Stimulated activated naive CD8-positive, alpha-beta T cell treated with anti-CD3 and anti-CD28 coated beads, Interleukin-15, amount 100 ng/mL, for 72 hours (primary cell): ENCODE measurements around the gene ROR1.

Experiments
- ATAC-seq: fragments of 150-1000 bp; cut with Tn5 transposase; 2 replicates; pipeline ENCODE4 v1.10.0; 2021; ENCODE audit warnings: mild to moderate bottlenecking, moderate library complexity
- DNase-seq, 2 donors: peaks; one replicate each; pipeline ENCODE4 v3.0.0; 2021 to 2022
- H3K27ac Mint-ChIP-seq, 2 donors: one replicate each; pipeline ENCODE4 v1.8.0; 2022; ENCODE audit warnings: mild to moderate bottlenecking in 2 of 2, mixed read lengths in 2 of 2, moderate library complexity in 2 of 2
- H3K27me3 Mint-ChIP-seq: one replicate; pipeline ENCODE4 v1.8.0; 2022; ENCODE audit warnings: mixed read lengths
- H3K4me1 Mint-ChIP-seq: one replicate; pipeline ENCODE4 v1.8.0; 2022; ENCODE audit warnings: mild to moderate bottlenecking, mixed read lengths
- H3K4me3 Mint-ChIP-seq, 2 donors: one replicate each; pipeline ENCODE4 v1.8.0; 2022; ENCODE audit warnings: mild to moderate bottlenecking in 2 of 2, mixed read lengths in 2 of 2, moderate library complexity in 1 of 2
- H3K9me3 Mint-ChIP-seq, 2 donors: one replicate each; pipeline ENCODE4 v1.8.0; 2022; ENCODE audit warnings: mixed read lengths in 2 of 2

The ROR1 gene

DNA sequence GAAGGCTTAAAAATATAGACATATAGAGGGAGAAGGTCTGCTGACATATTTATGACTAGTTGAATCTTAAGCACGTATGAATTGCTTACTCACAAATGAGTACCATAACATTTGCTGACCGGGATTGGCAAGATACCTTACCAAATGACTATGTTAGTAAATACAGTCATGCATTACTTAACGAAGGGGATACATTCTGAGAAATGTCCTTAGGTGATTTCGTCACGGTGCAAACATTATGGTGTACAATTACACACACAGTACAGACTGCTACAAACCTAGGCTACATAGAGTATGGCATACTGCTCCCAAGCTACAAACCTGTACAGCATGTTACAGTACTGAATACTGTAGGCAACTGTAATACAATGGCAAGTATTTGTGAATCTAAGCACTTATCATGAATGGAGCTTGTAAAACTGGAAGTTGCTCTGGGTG is 410.2 kb downstream of the ROR1 start:
- no peak for DNase-seq
- Mint-ChIP-seq H3K27ac (peak overlapping the region in 1 of 2 donors; percentile 21), H3K4me1 (peaks cover 6% of the 10 kb centered on the region), H3K4me3 (no peak overlapping the region), H3K27me3 (peaks cover 9% of the 10 kb centered on the region), H3K9me3 (no peaks in the 10 kb centered on the region)
- no peak for ATAC-seq

DNA sequence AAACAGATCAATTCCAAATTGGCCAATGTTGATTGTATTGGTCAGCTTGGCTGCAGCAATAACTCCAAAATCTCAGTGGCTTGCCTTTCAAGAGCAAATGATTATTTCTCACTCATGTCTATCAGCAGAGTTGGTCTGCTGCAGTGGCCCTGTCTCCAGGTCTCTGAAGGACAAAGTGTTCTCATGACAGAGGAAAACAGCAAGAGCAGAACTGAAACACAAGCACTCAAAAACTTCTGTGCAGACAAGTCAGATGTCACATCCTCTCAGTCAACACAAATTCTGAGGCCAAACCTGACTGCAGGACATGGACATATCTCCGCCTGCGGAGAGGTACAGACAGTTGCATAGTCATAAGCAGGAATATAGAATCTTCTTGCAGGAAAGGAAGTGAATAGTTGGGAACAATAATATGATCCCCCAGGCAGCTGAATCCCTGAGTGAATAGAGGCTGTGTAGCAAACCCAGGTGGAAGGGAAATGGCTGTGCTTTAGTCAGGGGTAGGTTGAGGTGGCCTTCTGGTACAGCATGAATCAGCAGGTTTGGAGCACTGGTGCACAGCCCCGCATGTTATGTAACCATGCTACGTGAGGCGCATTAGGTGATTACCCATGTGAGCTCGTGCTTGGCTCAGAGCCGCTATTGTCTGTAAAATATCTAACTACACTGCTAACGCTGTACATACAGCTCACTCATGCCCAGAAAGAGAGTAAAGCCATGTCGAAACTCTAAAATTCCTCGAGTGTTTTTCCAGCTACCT is 412.5 kb downstream of the ROR1 start:
- H3K4me3 Mint-ChIP-seq, result no peak overlapping the region
- peaks cover 6% of the 10 kb centered on the region for H3K4me1 Mint-ChIP-seq
- no peaks in the 10 kb centered on the region for H3K9me3 Mint-ChIP-seq
- ATAC-seq, result no peak
- peak overlapping the region in 1 of 2 donors; percentile 63 for H3K27ac Mint-ChIP-seq
- DNase-seq, result no peak
- H3K27me3 Mint-ChIP-seq, result peaks cover 9% of the 10 kb centered on the region

DNA sequence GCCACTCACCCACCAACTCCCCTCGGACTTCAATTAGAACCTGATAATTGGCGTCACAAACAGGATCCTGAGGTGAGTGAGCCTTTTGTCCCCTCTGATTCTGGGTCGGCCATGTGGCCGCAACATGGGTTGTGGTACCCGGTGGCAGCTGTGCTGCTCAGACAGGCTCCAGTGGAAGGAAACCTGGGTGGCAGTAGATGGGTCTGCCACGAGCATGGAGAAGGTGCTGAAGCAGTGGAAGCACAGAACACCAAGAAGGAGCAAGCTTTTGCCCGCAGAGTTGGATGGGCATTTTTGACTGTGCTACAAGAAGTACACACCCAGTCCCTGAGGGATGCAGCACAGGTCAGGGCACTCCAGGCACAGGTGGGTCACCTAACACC is 413.1 kb downstream of the ROR1 start:
- H3K4me3 Mint-ChIP-seq, result no peak overlapping the region
- no peak overlapping the region for H3K27ac Mint-ChIP-seq
- H3K9me3 Mint-ChIP-seq, result no peaks in the 10 kb centered on the region
- ATAC-seq, result no peak
- H3K27me3 Mint-ChIP-seq, result peaks cover 7% of the 10 kb centered on the region
- DNase-seq, result no peak
- H3K4me1 Mint-ChIP-seq, result peaks cover 6% of the 10 kb centered on the region

DNA sequence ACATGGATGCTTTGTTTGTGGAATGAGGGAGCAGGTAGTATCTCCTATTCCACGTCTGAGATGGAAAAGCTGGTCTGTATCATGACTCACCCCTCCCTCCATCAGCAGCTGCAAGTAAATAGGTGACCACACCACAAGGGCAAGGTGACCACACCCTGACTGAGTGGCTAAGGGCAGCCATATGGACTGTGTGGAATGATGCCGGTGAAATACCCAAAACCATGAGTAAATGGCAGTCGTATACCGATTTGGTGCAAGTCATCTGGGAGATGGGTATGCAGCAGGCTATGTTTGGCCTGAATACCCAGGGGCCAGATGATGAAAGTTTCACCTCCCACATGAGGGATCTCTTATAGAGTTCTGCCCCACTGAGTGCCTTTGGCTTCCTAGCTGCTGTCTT is 413.8 kb downstream of the ROR1 start:
- no peaks in the 10 kb centered on the region for H3K27me3 Mint-ChIP-seq
- no peaks in the 10 kb centered on the region for H3K9me3 Mint-ChIP-seq
- ATAC-seq, result no peak
- no peak overlapping the region for H3K4me3 Mint-ChIP-seq
- peaks cover 6% of the 10 kb centered on the region for H3K4me1 Mint-ChIP-seq
- no peak for DNase-seq
- H3K27ac Mint-ChIP-seq, result no peak overlapping the region

DNA sequence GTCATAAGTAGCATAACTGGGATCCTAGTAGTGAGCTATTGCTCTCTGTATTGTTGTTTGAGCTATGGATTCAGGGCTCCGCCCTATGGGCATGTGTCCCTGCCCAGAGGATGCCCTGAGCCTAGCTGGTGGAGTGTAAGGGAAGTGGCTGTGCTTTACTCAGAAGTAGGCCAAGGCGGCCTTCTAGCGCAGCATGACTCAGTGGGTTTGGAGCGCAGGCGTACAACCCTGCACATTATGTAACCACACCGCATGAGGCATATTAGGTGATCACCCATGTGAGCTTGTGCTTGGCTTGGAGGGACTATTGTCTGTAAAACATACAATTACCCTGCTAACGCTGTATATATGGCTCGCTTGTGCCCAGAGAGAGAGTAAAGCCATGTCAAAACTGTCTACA is 418.5 kb downstream of the ROR1 start:
- no peaks in the 10 kb centered on the region for H3K27me3 Mint-ChIP-seq
- no peaks in the 10 kb centered on the region for H3K9me3 Mint-ChIP-seq
- no peak overlapping the region for H3K27ac Mint-ChIP-seq
- H3K4me3 Mint-ChIP-seq, result no peak overlapping the region
- no peaks in the 10 kb centered on the region for H3K4me1 Mint-ChIP-seq
- ATAC-seq (no peak), DNase-seq (no peak)

DNA sequence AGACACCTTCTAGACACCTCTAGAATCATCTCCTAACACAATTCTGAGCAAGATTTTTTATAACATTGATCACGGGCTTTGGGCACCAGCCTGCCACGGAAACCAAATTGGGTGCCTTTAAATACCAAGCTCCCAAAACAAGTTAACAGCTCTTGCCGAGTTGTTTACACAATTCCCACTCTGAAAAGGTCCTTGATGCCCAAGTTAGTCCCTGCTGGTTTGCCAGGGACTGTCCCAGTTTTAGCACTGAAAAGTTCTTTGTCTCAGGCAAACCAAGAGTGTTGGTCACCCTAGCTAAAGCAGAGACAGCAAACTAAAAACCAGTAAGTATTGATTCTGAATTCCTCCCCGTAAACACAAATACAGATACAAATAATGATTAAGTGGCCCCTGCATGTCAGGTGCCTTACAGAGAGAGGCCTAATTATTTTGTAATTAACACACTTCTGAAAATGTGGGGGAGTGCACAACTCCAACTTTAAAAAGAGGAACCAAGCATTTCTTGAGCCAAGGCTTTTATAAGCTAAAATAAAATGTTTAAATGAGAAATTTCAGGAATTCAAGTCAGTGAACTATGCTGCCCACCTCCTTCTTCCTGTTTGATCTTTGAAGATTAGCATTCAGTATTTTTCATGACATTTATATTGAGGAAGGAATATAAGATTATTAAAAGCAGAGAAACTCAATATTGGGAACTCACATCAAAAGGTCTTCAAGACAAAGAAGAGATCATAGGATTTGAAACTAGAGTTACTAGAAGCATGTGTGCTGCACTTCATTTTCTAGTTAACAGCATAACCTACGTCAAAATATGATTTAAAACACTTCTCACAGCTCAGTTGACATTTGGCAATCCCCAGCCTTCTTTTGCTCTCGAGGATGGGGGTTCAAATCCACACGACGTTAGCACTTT is 420.6 kb downstream of the ROR1 start:
- Mint-ChIP-seq H3K4me1 (peaks cover 6% of the 10 kb centered on the region), H3K4me3 (no peak overlapping the region)
- ATAC-seq, result no peak

DNA sequence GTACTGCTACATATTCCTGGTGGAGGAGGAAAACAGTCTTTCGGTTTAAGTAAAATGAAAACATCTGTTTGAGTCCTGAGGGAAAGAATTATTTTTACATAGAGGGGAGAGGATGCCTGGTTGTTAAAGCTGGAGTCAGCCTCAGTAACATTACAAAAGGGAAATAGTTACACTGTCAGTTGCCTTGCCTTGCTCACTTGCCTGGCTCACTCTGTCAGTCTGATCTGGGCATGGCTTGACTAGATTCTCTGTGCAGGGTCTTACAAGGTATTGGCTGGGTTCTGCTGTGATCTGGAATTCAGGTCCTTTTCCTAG is 421.2 kb downstream of the ROR1 start:
- DNase-seq, result no peak
- no peaks in the 10 kb centered on the region for H3K9me3 Mint-ChIP-seq
- H3K4me1 Mint-ChIP-seq, result peaks cover 7% of the 10 kb centered on the region
- no peak for ATAC-seq
- H3K4me3 Mint-ChIP-seq, result no peak overlapping the region
- H3K27ac Mint-ChIP-seq, result no peak overlapping the region
- no peaks in the 10 kb centered on the region for H3K27me3 Mint-ChIP-seq

More for the DNA sequence above, 420.6 kb downstream of the ROR1 start:
- Mint-ChIP-seq H3K9me3 (no peaks in the 10 kb centered on the region), H3K27me3 (no peaks in the 10 kb centered on the region), H3K27ac (no peak overlapping the region)
- DNase-seq, result no peak

DNA sequence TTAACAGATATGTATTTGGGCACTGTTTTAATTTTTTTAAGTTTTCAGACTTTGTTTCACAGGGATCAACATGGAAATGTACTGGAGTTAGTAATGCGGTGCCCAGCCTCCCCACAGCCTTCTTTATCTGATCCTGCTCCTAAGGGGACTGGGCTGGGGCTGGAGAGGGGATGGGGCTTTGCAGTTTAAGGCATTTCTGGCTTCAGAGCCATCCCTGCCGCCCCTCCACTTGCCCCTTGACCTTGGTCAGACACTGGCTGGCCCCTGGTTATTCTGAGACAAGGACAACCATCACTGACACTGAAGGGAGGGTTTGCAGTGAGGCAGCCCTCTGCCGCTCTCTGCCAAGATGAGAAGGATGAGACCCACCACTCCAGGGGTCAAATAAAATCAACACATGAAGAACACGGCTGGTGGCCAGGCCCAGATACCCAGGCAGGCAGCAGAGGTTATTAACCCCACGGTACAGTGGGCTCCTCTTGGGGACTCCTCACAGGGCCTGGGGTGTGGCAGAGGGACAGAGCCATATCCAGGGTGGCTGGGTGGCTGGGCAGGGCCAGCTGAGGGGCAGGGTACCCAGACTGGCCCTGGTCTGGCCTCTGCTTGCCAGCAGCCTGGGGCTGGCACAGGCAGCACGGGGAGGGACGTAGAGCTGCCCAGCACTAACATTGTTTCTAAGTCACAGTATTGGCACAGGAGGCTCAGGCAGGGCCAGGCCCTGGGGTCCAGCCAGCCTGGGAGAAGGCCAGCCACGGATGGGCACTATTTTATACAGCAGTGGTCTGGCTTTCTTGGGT is 422.5 kb downstream of the ROR1 start:
- ATAC-seq, result peak; percentile 47
- H3K4me3 Mint-ChIP-seq, result no peak overlapping the region
- no peaks in the 10 kb centered on the region for H3K9me3 Mint-ChIP-seq
- peaks cover 7% of the 10 kb centered on the region for H3K4me1 Mint-ChIP-seq
- H3K27me3 Mint-ChIP-seq, result no peaks in the 10 kb centered on the region
- DNase-seq, result no peak
- H3K27ac Mint-ChIP-seq, result no peak overlapping the region

DNA sequence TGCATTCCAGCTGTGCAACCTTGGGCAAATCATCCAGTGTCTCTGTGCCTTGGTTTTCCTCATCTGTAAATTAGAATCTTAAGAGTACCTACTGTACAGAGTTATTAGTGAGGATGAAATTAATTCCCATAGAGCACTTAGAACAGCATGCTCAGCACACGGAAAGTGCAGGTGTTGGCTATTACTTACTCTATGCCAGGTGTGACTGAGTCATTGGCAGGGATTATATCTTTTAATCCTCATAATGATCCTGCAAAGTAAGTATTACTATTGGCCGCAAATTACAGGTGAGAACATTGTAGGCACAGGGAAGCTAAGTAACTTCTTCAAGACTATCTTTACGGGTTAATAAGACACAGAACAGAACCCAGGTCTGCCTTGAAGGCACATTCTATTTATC is 423.3 kb downstream of the ROR1 start:
- DNase-seq (no peak), ATAC-seq (no peak)
- no peaks in the 10 kb centered on the region for H3K27me3 Mint-ChIP-seq
- H3K4me3 Mint-ChIP-seq, result no peak overlapping the region
- peaks cover 7% of the 10 kb centered on the region for H3K4me1 Mint-ChIP-seq
- H3K9me3 Mint-ChIP-seq, result no peaks in the 10 kb centered on the region
- H3K27ac Mint-ChIP-seq, result no peak overlapping the region

DNA sequence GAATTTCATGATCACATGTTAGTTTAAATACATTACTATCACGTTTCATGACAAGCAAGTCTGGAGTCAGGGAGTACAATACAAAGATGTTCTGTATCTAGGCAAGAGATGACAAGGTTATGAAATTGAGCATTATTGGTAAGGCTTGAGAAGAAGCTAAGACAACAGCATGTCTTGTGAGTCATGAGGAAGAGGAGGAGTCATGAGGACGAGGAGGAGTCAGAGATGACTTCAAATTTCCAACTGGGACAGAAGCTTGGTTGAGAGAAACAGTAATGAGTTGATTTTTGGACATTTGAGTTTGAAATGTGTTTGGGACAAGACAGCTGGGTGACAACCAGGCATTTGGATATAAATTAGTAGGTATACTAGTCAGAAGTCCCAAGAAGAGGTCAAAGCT is 425.3 kb downstream of the ROR1 start:
- no peak overlapping the region for H3K4me3 Mint-ChIP-seq
- no peak overlapping the region for H3K27ac Mint-ChIP-seq
- H3K9me3 Mint-ChIP-seq, result no peaks in the 10 kb centered on the region
- peaks cover 7% of the 10 kb centered on the region for H3K4me1 Mint-ChIP-seq
- peaks cover 12% of the 10 kb centered on the region for H3K27me3 Mint-ChIP-seq
- DNase-seq (no peak), ATAC-seq (peak; percentile 42)

DNA sequence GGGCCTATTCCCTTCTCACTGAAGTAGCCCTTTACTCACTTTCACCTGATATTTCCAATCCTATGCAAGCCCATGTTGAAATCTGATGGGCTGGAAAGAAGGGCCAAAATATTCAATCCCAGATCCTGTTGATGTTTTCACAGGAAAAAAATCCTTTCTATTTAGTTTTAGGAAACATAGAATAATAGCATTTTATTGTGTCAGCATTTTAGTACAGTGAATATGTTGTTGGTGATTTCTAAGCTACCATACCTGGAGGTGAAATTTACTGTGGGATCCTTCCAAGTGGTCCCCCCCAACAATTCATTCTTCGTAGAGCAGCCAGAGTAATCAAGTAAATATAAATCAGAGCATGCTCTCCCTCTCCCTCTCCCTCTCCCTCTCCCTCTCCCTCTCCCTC is 426.2 kb downstream of the ROR1 start:
- no peak for ATAC-seq
- H3K4me1 Mint-ChIP-seq, result peaks cover 7% of the 10 kb centered on the region
- H3K27me3 Mint-ChIP-seq, result peaks cover 12% of the 10 kb centered on the region
- H3K27ac Mint-ChIP-seq, result no peak overlapping the region
- no peak overlapping the region for H3K4me3 Mint-ChIP-seq
- no peaks in the 10 kb centered on the region for H3K9me3 Mint-ChIP-seq
- DNase-seq, result no peak

DNA sequence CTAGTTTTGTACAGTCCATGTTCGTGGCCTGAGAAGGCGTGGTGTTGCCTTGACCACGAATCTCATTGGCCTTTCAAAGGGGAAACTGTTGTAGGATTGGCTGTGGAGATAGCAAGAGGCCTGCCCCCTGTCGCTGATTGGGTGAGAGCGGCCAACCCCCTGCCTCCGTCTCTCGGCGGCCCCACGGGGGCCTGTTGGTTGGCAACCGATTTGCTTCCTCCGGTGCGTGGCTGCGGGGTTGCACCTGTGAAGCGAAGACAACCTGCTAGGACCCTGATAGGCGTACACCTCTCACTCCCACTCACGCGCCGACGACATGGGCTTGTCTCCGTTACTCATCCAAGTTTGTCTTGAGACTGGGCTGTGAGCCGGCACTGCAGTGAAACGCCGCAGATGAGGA is 429.6 kb downstream of the ROR1 start, which contains the start of gene UBE2U:
UBE2U (plus strand) TSS at position 204 of the 400 bp plus-strand sequence. CDS start 428 bp downstream, outside the sequence.
- DNase-seq, result no peak
- Mint-ChIP-seq H3K27ac (no peak within 1 kb of the TSS), H3K27me3 (peaks cover 12% of the 10 kb centered on the region), H3K9me3 (no peaks in the 10 kb centered on the region), H3K4me3 (no peak within 1 kb of the TSS), H3K4me1 (peaks cover 7% of the 10 kb centered on the region)
- ATAC-seq, result no peak

DNA sequence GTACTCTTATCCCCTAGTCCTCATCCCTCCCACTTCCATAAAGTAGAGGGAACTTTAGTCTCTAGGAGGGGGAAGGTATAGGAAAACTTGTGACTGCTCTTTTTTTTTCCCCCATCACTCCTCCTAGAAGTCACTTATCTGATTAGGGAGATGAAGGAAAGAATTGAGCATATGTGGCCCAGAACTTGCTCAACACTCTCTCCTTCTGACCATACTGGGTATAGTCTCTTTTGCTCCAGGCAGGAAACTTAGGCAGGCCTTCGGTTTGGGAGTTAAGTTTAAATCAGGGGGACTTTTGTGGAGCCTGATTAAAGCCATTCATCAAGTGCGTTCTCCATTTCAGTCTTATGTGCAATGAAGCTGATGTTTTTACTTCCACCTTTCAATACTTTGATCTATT is 435.4 kb downstream of the ROR1 start:
- DNase-seq, result no peak
- Mint-ChIP-seq H3K4me1 (no peaks in the 10 kb centered on the region), H3K9me3 (no peaks in the 10 kb centered on the region), H3K27ac (no peak overlapping the region), H3K4me3 (no peak overlapping the region), H3K27me3 (peaks cover 9% of the 10 kb centered on the region)
- no peak for ATAC-seq

DNA sequence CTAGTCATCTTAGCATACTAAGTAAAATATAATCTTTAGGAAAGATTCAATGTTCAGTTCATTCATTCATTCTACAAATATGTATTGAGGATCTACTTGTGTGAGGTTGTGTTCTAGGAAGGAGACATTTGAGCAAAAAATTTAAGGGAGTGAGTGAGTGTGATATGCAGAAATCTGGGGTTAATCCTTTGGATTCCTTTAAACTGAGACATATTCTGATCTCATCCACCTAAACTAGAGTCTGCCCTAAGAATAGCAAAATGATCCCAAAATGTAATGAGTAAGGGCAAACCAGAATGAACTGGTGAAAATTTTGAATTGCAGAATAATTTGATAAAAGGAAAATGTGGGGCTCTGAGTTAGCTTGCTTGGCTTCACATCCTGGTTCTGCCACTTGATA is 438.2 kb downstream of the ROR1 start:
- H3K4me3 Mint-ChIP-seq, result no peak overlapping the region
- H3K27me3 Mint-ChIP-seq, result peaks cover 26% of the 10 kb centered on the region
- ATAC-seq (no peak), DNase-seq (no peak)
- no peaks in the 10 kb centered on the region for H3K4me1 Mint-ChIP-seq
- H3K9me3 Mint-ChIP-seq, result no peaks in the 10 kb centered on the region
- H3K27ac Mint-ChIP-seq, result no peak overlapping the region

DNA sequence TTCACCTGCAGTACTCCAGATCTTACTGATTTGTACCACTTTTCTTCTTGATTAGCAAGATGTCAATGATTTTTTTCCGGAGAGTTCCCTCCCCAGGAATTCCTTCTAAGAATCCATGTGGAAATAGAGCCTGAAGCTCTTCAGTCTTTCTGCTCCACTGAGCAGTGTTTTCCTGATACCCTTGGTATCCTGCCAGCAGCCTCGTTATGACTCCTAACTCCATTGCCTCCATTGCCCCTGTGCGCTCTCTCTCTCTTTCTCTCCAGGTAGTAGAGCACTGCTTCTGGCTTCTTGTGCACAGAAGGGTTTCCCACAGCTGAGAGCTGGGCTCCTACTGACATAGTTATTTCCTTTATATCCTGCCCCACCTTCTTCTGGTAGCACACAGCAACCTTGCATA is 441.8 kb downstream of the ROR1 start:
- Mint-ChIP-seq H3K4me1 (no peaks in the 10 kb centered on the region), H3K9me3 (no peaks in the 10 kb centered on the region), H3K27me3 (peaks cover 50% of the 10 kb centered on the region)

DNA sequence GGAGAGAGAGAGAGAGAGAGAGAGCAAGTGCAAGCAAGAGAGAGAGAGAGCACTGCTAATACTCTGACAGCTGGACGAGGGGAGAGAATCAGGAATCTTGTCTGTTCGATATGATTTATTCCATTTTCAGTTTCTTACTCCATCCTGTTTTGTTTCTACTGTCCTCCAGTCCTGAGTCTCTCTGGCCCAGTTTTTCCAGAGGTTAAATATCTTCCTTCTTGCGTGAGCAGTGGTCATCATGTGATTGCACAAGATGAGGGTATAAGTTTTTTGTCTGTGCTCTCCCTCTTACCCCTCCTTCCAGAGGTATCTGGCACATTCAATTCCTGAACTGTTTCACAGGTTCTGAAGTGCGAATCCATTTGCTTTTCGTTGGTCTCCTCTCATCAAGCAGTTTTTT is 446.4 kb downstream of the ROR1 start:
- Mint-ChIP-seq H3K27me3 (peaks cover 46% of the 10 kb centered on the region), H3K4me1 (peaks cover 12% of the 10 kb centered on the region), H3K4me3 (no peak overlapping the region), H3K9me3 (no peaks in the 10 kb centered on the region), H3K27ac (no peak overlapping the region)
- DNase-seq (no peak), ATAC-seq (no peak)

More for the DNA sequence above, 441.8 kb downstream of the ROR1 start:
- H3K27ac Mint-ChIP-seq, result no peak overlapping the region
- DNase-seq (no peak), ATAC-seq (no peak)
- no peak overlapping the region for H3K4me3 Mint-ChIP-seq
